Measurements from ENCODE around the gene RINL.

DNA sequence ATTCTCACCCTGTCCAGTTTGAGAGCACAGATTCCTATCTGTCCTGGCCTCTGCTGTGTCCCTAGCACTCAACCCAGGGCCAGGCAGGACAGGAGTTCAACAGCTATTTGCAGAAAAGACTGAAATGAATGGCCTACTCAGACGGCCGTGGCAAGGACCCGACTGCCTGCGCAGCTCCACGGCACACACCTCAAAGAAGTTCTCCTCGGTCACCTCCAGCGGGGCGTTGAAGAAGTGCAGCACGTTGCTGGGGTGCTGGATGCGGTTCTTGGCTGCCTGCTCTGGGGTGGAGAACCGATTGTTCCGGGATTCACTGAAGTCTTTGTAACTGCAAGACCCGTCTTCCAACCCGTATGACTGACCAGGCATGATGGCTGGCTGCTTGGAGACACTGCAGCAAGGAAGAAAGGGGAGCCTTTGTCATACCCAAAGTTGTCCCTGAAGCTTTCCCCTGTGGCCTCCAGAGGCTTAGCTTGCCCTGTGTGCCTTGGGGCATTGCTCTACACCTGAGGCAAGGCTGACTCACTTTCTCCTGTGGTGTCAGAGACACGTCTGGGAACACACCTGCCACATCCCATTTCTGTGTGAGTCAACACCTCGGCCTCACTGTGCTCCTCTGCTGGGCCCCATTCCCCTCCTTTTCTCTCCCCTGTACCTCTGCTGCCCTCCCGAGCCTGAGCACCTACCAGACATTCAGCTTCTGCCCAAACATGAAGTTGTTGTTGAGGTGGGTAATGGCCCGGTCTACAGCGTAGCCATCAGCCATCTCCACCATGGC, 39.7 kb downstream of the RINL start:
- TF ChIP-seq TAF1 (IDR thresholded peaks at IDR 0.05; ENCODE audit: low read depth) (no peak), RAD21 (IDR thresholded peaks at IDR 0.05; ENCODE audit: low read depth) (0 out of 2 replicates have a peak, but pooled peaks have one; percentile 7), CREB1 (IDR thresholded peaks at IDR 0.05; ENCODE audit: low read depth) (no peak), YY1 (IDR thresholded peaks at IDR 0.05; ENCODE audit: low read depth) (no peak), EP300 (IDR thresholded peaks at IDR 0.05; ENCODE audit: borderline replicate concordance) (no peak), CEBPB (IDR thresholded peaks at IDR 0.05) (no peak), ZBTB7A (IDR thresholded peaks at IDR 0.05; ENCODE audit: low read depth) (no peak), NFIC (IDR thresholded peaks at IDR 0.05) (no peak), TCF12 (IDR thresholded peaks at IDR 0.05; ENCODE audit: low read depth) (no peak), EGR1 (IDR thresholded peaks at IDR 0.05) (no peak)
- TF ChIP-seq, protein P1, sequence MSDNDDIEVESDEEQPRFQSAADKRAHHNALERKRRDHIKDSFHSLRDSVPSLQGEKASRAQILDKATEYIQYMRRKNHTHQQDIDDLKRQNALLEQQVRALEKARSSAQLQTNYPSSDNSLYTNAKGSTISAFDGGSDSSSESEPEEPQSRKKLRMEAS (IDR thresholded peaks at IDR 0.05): no peak
- TF ChIP-seq, protein P2, sequence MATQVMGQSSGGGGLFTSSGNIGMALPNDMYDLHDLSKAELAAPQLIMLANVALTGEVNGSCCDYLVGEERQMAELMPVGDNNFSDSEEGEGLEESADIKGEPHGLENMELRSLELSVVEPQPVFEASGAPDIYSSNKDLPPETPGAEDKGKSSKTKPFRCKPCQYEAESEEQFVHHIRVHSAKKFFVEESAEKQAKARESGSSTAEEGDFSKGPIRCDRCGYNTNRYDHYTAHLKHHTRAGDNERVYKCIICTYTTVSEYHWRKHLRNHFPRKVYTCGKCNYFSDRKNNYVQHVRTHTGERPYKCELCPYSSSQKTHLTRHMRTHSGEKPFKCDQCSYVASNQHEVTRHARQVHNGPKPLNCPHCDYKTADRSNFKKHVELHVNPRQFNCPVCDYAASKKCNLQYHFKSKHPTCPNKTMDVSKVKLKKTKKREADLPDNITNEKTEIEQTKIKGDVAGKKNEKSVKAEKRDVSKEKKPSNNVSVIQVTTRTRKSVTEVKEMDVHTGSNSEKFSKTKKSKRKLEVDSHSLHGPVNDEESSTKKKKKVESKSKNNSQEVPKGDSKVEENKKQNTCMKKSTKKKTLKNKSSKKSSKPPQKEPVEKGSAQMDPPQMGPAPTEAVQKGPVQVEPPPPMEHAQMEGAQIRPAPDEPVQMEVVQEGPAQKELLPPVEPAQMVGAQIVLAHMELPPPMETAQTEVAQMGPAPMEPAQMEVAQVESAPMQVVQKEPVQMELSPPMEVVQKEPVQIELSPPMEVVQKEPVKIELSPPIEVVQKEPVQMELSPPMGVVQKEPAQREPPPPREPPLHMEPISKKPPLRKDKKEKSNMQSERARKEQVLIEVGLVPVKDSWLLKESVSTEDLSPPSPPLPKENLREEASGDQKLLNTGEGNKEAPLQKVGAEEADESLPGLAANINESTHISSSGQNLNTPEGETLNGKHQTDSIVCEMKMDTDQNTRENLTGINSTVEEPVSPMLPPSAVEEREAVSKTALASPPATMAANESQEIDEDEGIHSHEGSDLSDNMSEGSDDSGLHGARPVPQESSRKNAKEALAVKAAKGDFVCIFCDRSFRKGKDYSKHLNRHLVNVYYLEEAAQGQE (IDR thresholded peaks at IDR 0.05; ENCODE audit: low read depth): no peak

Data from Ishikawa (cell line).